Renal cortical epithelial cell (primary cell): Measurements from ENCODE around the gene ERCC8. TPM values are rescaled to one million over a fixed set of nuclear protein-coding genes. Genes with fewer than 3 reads are reported as not detected.
"Not testable (repeated sequence)": the region's sequence is repeated elsewhere in the genome, so short reads cannot be mapped to it uniquely, and the experiment has no call there.

Experiments
- DNase-seq: peaks from one replicate; pipeline ENCODE4 v3.0.0-alpha.2; 2011; ENCODE audit warnings: low read depth
- total RNA-seq: library from RNA; depleted of rRNA; stranded (reverse); fragments of >200 nt; gene quantifications from 2 replicates; pipeline ENCODE4 v1.2.3, GENCODE V29; 2014

ERCC8 gene
- total RNA-seq, 1 donor from 2014 or later = 38.0 TPM

DNA sequence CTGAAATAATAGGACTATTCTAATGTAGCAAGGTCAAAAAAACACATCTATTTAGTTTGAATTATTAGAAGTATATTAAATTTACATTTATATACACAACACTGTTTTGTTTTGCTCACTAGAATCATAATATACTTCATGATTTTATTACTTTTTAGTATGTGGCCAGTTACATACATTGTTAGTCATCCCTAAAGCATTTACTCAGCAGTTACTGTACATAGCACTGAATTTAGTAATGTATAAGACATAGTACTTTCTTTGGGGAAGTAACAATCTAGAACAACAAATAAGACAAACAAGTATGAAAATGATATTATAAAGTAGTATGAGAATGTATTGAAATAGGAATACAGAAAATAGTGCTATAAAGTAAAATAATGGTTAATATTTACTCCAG is 28.2 kb downstream of the ERCC8 start:
- DNase-seq = no peak

DNA sequence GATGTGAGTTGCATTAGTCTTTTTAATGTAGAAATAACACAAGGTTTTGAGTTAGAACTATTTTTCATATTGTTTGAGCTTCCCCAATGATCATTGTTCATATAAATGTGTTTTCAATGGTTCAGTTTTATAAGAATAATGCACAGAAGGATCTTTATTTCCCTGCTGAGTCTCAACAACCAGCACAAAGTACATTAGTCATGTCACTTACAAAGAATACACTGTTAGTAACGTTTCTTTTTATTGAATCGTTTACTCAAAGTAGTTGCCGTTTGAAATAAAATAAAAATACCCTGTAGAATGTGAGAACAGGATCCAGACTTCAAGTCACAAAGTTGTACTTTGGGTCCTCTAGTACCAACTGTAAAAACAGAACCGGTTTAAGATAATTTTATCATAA is 41.5 kb downstream of the ERCC8 start:
- DNase-seq = no peak

DNA sequence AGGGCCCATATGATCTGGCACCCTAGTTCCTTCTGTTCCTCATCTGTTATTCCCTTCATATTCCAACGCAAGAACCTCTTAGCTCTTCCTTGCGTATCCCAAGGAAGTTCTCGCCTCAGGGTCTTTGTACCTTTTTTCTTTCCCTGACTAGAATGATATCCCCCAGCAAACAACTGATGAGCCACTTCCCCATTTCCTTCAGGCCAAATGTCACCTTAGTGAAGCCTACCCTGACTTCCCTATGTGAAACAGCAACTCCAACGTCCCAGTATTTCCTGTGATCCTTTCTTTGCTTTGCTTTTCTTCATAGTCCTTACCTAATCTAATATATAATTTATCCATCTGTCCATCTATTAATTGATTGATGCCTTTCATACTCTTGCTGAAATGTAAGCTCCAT is 47.9 kb downstream of the ERCC8 start:
- DNase-seq = no peak

DNA sequence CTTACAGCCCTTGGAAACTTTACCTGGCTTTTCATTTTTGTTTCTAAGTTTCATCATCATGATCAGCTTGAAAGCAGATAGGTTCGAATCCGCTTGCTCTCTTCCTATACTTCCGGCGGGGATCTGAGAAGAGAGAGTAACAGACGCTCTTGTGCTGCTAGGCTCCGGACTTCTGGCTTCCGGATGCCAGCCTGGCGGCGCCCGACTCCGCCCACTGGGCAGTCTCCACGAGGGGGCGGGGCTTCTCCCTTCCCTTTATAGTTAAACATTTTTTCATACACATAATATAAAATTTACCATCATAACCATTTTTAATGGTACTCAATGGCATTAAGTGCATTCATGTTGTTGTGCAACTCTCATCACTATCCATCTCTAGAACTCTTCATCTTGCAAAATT is 51.3 kb downstream of the ERCC8 start:
- DNase-seq = no peak

DNA sequence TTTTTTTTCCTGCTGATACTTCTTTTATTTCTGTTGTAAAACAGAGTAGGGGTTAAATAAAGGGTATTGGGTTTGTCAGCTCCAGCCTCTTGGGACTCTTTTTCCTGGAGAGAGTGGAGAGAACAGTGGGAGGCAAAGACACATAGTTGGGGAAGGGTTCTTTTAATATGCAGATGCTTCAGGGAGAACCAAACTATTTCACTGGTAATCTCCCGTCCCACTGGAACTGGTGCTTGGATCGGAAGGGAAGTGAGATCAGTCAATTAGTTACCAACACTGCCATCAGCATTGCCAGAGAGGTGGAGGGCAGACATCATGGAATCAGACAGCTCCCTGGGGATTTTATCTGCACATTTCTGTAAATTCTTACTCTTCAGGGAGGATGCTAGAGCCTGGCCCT is 53.2 kb downstream of the ERCC8 start:
- no peak for DNase-seq

DNA sequence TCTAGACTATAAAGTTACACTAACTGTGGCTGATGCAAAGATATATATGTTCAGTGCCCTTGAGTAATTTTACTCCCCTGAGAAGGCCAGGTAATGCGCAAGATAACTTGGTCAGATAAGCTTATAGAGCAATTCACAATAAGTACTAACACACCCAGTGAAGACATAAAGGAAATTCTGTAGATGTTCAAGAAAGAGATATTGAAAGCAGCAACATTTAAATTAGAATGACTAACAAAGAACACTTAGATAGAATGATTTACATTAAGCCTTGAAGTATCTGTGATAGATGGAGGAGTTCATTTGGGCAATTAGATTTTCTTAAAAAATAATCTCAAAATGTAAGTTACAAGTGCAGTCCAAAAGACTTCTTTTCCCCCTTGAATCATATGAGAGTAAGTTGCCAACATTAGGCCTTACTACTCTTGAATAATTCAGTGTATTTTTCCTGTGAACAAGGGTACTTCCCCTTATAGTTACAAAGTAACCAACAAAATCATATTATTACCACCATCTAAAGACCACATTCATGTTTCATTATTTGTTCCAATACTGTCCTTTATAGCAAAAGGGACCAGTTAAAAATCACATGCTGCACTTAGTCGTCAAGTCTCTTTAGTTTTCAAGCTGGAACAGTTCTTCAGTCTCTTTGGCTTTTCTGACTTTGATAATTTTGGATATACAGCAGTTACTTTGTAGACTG is 56.4 kb downstream of the ERCC8 start:
- DNase-seq = no peak

DNA sequence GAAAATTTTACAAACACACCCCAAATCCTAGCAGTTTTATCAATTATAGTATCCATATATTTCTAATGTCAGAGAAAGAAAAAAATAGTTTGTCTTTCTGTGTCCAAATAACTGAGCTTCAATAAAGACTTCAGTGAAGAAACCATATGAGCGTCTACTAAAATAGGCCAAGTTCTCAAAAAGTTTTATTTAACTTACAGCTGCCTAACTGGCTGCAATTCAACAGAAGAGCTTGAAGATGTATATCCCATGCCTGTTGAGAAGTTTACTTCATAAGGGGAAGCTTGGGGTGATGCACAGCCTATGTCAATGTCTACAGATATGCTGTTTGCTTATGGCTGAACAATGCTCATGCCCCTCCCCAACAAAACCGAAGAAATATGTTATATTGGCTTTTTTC is 57.1 kb downstream of the ERCC8 start:
- no peak for DNase-seq

DNA sequence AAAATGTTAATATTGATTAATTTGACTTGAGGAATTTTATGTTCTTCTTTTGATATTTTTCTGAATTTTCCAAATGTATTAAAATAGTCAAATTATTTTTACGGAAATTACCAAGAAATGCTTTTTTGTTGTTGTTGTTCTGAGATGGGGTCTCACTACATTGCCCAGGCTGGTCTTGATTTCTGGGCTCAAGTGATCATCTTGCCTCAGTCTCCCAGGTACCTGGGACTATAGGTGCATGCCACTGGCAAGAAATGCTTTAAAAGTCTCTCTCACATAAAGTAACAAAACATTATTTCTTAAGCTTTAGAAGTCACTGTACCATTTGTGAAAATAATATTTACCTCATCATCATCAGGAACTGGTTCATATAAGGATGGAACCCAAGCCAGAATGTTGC is 57.8 kb downstream of the ERCC8 start:
- no peak for DNase-seq

DNA sequence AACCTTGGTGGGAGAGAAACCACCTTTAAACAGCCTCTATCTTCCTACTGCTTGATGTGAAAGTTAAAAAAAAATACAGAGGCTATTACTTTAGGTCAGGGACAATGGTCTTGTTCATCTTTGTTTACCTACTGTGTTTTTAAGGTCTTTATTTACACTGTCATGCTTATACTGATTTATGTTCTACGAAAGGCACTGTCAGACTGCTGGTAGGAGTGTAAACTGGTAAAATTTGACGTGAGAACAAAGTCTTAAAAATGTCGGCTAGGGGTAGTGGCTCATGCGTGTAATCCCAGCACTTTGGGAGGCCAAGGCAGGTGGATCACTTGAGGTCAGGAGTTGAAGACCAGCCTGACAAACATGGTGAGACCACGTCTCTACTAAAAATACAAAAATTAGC is 58.7 kb downstream of the ERCC8 start:
- no peak for DNase-seq

DNA sequence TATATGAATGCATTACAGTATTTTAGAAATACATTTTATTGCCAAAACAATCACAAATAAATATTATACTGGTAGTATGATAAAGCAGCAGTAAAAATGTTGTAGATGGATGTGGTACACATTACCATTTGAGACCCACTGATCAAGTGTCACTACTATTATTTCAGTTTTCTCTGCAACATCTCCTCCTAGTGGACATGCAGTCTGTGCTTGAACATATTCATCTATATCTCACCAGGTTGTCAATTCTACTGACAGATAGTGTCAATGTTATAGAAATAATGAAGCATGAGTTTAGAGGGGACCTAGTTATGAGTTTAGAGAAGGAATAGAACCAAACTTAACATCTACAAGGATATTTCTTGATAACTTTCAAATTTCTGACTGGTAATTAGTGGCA is 61.6 kb downstream of the ERCC8 start:
- DNase-seq = peak; percentile 45

DNA sequence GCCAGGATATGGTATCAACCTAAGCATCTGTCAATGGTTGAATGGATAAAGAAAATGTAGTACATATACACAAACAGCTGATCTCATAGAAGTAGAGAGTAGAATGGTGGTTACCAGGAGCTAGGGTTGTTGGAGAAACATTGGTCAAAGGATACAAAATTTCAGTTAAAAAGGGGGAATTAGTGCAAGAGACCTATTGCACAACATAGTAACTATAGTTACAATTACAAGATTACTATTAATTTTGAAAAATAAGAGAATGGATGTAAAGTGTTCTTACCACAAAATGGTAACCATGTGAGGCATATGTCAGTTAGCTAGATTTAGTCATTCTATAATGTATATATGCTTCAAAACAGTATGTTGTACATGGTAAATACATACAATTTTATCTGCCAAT is 72.0 kb downstream of the ERCC8 start:
- DNase-seq = no peak

DNA sequence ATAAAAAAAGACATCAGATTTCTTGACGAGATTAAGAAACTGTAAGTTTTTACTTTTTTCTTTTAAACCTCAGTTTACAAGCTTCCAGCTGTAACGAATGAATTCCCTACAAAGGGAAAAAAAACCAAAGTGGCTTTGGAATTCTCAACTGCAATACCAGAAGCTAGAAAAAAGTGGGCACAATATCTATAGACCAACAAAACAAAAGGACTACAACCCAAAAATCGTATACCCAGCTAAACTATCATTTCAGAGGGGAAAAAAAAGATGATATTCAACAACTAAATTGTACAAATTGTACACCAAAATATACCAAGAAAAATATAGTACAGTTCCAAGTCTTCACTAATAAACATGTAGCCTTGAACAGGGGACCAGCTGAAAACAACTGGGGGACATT is 74.0 kb downstream of the ERCC8 start:
- DNase-seq = no peak

DNA sequence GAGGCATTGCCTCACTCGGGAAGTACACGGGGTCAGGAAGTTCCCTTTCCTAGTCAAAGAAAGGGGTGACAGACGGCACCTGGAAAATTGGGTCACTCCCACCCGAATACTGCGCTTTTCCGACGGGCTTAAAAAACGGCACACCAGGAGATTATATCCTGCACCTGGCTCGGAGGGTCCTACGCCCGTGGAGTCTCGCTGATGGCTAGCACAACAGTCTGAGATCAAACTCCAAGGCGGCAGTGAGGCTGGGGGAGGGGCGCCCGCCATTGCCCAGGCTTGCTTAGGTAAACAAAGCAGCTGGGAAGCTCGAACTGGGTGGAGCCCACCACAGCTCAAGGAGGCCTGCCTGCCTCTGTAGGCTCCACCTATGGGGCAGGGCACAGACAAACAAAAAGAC is 84.3 kb downstream of the ERCC8 start:
- DNase-seq = not testable (repeated sequence)

DNA sequence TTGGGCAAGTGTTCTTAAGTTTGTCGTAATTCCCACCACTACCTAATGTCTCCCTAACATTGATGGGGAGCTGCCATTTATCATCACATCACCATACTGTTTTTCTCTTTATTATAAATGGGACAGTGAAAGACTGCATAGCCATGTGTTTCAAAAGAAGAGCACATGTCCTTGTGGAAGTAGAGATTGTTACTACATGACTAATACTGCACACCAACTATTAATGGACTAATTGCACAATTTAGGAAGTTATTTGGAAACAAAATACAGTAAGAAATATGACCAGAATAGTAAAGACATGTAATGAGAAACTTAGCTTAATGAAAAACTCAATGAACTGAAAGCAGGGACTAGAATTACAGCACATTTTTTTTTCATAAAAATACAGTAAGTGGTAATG is 88.8 kb downstream of the ERCC8 start:
- DNase-seq = peak; percentile 78

DNA sequence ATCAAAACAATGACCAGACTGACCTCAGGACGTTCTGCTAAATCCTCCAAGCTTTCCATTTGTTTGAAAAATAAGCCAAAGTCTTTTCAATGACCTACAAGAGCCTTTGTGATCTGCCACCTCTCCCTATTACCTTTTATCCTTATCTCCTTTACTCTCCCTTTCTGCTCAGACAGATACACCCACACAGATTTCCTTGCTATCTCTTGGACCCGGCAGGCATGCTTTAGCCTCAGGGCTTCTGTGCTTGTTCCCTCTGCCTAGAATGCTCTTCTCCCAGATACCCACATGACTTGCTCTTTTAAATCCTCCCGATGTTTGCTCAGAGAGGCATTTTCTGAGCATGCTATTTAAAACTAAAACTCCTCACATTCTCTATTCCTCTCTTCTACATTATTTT is 91.9 kb downstream of the ERCC8 start:
- DNase-seq = no peak

DNA sequence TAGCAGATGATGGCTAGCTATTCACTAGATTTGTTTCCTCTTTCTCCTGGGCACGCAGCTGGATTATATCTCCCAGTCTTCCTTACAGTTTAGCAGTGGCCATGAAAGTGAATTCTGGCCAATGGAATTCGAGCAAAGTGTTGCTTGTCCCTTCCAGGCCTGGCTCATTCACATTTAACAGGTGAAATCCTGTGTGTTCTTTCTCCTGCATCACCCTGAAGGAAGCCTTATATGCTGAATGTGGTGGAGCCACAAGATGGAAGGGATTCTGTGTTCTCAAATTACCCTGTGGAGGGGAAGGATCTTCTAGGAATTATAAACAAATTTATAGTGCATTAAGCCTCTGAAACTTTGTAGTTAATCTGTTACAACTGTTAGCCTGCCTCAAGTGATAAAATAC is 92.6 kb downstream of the ERCC8 start:
- no peak for DNase-seq

DNA sequence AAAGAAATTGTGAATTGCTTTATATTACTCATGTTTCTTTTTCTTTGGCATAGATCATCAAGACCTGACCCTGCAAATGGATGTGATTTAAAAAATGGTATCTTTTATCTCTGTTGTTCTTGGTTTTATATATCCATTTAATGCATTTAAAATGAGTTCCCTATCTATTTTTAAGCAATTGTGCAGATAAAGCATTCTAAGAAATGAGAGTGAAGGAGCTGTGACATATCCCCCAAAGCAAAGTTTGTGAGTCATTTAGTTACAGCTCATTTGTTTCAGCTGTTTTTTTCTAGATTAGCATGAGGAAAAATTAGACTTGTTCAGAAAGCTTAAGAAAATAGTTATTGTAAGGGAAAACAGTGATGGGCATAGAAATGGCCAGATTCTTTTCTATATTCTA is 93.2 kb downstream of the ERCC8 start:
- DNase-seq = peak; percentile 62

DNA sequence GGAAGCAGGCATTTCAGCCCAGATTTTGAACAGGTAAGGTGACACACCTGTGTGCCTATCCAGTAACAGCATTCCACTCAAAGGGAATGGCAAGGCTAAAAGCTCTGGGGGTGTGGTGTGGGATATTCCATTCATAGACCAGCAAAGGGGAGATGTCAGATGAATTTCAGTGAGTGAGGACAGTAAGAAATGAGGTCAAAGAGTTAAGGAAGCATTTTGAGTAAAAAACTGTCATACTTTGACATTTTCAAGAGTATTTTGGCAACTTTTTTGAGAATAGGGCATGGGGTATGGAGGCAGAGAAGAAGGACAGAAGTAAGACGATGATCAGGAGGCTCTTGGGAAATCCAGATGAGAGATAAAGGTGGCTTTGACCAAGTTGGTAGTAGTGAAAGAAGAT is 98.6 kb downstream of the ERCC8 start:
- DNase-seq = no peak

DNA sequence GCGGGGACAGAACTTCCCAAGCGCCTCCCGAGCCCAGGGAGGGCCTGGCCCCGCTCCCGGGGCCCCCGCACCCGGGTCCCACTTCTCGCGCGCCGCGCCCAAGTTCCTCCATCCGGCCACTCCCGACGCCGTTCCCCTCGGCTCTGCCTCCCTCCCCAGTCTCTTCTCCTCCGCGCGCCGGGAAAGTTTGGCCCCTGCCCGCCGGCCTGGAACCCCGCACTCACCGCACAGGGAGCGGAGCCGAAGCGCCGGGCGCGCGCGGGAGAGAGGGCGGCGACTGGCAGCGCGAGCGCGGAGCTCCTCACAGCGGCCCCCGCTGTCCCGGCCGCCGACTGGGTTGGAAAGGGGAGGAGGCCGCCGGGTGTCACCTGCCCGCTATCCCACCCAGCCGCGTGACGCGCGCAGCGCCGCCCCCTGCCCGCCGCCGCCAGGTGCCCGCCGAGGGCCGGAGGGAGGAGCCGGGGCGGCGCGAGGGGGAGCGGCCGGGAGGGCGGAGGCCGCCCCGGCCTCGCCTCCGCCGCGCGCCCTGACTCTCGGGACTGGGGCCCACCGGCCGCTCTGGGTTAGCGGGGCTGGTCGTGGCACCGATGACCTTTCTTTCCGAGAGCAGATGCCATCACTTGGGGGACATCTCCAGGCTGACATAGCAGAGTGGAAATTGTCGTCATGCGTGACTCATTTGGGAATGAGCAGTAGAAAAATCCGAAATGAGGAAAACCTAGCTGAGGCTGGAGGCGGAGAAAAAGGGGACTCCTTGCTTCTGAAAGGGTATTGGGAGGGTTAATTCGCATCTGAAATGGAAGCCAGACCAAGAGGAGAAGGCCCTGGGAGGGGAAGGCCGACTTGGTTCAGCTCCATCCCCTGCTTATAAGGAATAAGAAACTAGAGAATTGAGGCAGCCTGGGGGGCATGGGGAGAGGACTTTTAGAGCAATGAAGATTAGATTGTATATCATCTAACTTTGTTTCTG is 100.6 kb downstream of the ERCC8 start, which contains the start of gene ELOVL7:
ELOVL7 (minus strand) TSS at position 334 of the 970 bp plus-strand sequence. CDS start 56,872 bp downstream, outside the sequence.
- peak; percentile 47 for DNase-seq

DNA sequence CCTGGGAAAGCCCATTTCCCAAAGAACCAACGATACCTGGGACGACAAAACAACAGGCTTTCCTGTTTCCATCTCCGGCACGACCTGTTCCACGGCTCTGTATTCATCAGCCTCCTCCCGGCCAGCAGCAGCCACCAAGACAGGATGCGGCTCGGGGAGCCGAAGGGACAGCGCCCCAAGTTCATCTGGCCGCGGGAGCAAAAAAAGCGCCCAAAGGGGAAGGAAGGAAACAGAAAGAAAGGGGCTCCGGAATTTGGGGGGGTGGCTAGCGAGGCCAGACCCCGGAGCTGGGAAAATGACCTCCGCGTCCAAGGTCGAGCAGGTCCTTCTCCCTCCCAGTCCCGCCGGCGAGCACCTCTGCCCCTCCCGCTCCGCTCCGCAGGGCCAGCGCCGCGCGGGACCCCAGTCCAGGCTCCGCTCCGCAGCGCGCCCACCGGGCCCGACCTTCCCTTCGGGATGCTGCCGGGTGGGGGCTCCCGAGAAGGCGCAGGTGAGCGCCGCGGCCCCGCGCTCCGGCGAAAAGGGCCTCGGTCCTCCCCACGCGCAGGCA is 101.4 kb downstream of the ERCC8 start:
- DNase-seq = no peak

DNA sequence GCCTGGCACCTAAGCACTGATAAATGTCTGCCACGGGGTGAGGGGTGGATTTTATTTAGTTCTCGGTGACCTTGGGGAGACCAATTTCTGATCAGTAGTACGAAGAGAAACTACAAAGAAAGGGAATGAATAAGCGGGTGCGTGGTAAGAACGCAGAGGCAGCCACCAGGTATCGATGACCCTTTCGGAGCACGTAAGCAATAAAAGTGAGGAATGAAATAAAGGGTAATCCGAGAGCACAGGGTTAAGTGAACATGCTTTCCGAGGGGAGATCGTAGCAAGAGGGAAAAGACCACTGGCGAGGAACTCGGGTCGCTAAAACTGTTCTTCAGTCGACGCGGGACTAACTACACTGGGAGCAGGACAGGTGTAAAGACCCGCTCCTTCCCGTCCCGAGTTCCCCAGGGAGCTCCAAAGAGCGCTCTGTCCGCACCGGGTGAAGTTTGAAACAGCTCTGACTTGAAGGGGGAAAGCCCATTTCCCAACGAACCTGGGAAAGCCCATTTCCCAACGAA is 101.9 kb downstream of the ERCC8 start:
- DNase-seq = no peak

DNA sequence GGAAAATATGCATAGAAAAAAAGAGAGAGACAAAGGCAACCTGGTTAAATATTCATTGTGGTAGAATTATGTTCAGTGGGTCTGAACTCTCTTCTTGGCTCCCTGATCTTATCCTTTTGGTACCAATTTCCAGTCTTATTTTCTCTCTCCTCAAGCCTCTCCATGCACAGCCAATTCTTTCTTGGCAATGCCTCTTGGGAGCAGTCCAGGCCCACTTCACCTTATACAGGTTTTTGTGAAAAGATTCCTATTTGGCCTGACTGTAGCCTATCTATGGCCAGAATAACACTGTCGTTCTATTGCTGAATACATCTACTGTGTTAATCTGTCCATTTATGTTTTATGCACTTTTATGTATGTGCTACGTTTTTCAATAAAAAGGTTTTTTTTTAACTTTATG is 103.5 kb downstream of the ERCC8 start:
- DNase-seq = no peak

DNA sequence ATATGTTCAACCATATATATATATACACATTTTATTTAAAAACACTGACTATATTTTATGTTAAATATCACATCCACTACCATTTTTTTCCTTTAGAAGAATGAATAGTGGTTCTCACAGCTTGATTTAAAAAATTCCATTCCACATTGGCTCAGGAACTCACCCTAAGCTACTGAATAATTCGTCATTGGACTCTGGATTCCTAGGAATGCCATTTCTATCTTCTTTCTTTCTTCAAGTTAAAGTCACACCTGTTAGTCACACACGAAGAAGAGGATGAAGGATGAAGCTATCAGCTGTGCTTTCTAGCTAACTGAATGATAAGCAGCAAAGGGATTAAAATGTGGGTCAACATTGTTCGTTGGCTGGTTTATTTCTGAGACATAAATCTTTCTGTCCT is 108.7 kb downstream of the ERCC8 start:
- peak; percentile 35 for DNase-seq
